ENCODE results near the gene PNKP.

Gene PNKP

DNA sequence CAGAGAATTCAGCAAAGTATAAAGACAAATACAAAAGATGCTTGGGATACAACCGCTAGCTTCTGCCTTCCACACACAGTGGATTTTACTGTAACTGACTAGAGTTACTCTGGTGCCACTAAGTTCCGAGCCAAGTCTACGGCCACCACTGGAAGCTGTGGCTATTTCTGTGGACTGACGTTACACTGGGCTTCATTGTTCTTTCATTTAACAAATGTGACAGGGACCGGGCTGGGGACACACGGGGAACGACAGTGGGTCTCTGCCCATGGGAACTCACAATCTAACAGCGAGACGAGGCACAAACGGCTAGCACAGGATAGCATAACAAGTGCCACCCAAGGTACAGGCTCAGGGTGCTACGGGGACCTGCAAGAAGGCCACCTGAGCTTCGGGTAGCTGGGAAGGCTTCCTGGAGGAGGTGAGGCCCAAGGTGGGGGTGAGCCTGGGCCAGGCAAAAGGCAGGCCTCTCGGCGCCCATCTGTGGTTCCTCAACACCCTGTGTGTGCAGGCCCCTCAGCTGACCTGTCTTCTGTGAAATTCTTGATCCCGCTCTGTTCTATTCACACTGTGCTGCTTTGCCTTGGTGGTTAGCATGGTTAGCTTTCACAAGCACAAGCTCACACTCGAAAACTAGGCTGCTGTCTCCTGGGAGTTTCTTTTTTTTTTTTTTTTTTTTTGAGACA lies 39.6 kb upstream of the PNKP start:
- H3K36me3 ChIP-seq (ENCODE audit: insufficient read depth, low read length), result peaks cover 56% of the 10 kb centered on the region; the same call in 1 of the 2 replicates

DNA sequence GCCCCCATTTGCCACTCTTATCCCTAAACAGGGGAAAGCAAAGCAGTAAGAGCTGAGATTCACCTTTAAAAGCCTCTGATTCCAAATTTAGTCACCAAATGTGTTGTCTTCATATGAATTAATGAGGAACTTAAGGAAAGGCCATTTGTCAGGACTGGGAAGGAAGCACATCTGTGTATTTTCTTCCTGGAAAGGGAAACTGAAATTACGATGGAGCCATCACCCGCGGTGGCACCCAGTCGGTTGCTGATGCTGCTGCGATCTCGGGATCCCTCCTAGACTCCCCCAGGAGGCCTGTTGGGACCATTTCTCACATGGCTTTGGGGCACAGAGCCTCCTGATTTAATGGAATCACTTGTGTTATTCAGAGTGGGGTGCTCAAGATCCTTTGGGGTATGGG lies 36.8 kb upstream of the PNKP start:
- Histone ChIP-seq H4K20me1 (ENCODE audit: insufficient read depth, low read length, poor library complexity, severe bottlenecking) (peaks cover 26% of the 10 kb centered on the region), H3K9ac (ENCODE audit: low read depth, low read length, poor library complexity, severe bottlenecking) (no peak overlapping the region), H3K4me3 (ENCODE audit: low read length, poor library complexity, severe bottlenecking) (no peak overlapping the region), H3K79me2 (ENCODE audit: insufficient read depth, low read length) (peaks cover 21% of the 10 kb centered on the region; the same call in 1 of the 2 replicates), H2AFZ (ENCODE audit: low read length) (no peak overlapping the region), H3K36me3 (ENCODE audit: insufficient read depth, low read length) (peaks cover 30% of the 10 kb centered on the region; the same call in 1 of the 2 replicates), H3K4me1 (ENCODE audit: insufficient read depth, low read length, poor library complexity, severe bottlenecking) (peaks cover 5% of the 10 kb centered on the region), H3K9me3 (ENCODE audit: insufficient read depth, low read depth, low read length) (no peaks in the 10 kb centered on the region), H3K4me2 (ENCODE audit: low read depth, low read length, poor library complexity, severe bottlenecking) (no peak overlapping the region), H3F3A (ENCODE audit: low read depth) (no peaks in the 10 kb centered on the region), H3K27me3 (ENCODE audit: insufficient read depth, low read length, poor library complexity, severe bottlenecking) (no peaks in the 10 kb centered on the region), H3K9me2 (replicated peaks; ENCODE audit: low read depth, low read length) (no peaks in the 10 kb centered on the region)
- TF ChIP-seq EZH2phosphoT487 (IDR thresholded peaks at IDR 0.05; ENCODE audit: borderline replicate concordance), result no peak
- TF ChIP-seq, protein P1, sequence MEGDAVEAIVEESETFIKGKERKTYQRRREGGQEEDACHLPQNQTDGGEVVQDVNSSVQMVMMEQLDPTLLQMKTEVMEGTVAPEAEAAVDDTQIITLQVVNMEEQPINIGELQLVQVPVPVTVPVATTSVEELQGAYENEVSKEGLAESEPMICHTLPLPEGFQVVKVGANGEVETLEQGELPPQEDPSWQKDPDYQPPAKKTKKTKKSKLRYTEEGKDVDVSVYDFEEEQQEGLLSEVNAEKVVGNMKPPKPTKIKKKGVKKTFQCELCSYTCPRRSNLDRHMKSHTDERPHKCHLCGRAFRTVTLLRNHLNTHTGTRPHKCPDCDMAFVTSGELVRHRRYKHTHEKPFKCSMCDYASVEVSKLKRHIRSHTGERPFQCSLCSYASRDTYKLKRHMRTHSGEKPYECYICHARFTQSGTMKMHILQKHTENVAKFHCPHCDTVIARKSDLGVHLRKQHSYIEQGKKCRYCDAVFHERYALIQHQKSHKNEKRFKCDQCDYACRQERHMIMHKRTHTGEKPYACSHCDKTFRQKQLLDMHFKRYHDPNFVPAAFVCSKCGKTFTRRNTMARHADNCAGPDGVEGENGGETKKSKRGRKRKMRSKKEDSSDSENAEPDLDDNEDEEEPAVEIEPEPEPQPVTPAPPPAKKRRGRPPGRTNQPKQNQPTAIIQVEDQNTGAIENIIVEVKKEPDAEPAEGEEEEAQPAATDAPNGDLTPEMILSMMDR (conservative IDR thresholded peaks at IDR 0.05; ENCODE audit: low read length), result no peak

More for the DNA sequence above, 39.6 kb upstream of the PNKP start:
- no peaks in the 10 kb centered on the region for H3K27me3 ChIP-seq (ENCODE audit: insufficient read depth, low read length, poor library complexity, severe bottlenecking)
- no peaks in the 10 kb centered on the region for H3K9me2 ChIP-seq (replicated peaks; ENCODE audit: low read depth, low read length)
- H4K20me1 ChIP-seq (ENCODE audit: insufficient read depth, low read length, poor library complexity, severe bottlenecking), result peaks cover 55% of the 10 kb centered on the region
- TF ChIP-seq, protein P1 (conservative IDR thresholded peaks at IDR 0.05; ENCODE audit: low read length), result no peak
- TF ChIP-seq EZH2phosphoT487 (IDR thresholded peaks at IDR 0.05; ENCODE audit: borderline replicate concordance), result no peak
- no peak overlapping the region for H2AFZ ChIP-seq (ENCODE audit: low read length)
- H3K4me2 ChIP-seq (ENCODE audit: low read depth, low read length, poor library complexity, severe bottlenecking), result no peak overlapping the region
- no peaks in the 10 kb centered on the region for H3K9me3 ChIP-seq (ENCODE audit: insufficient read depth, low read depth, low read length)
- peaks cover 11% of the 10 kb centered on the region for H3K4me1 ChIP-seq (ENCODE audit: insufficient read depth, low read length, poor library complexity, severe bottlenecking)
- no peak overlapping the region for H3K4me3 ChIP-seq (ENCODE audit: low read length, poor library complexity, severe bottlenecking)
- H3K9ac ChIP-seq (ENCODE audit: low read depth, low read length, poor library complexity, severe bottlenecking), result no peak overlapping the region
- H3K79me2 ChIP-seq (ENCODE audit: insufficient read depth, low read length), result peaks cover 43% of the 10 kb centered on the region; the same call in 1 of the 2 replicates
- no peaks in the 10 kb centered on the region for H3F3A ChIP-seq (ENCODE audit: low read depth)

DNA sequence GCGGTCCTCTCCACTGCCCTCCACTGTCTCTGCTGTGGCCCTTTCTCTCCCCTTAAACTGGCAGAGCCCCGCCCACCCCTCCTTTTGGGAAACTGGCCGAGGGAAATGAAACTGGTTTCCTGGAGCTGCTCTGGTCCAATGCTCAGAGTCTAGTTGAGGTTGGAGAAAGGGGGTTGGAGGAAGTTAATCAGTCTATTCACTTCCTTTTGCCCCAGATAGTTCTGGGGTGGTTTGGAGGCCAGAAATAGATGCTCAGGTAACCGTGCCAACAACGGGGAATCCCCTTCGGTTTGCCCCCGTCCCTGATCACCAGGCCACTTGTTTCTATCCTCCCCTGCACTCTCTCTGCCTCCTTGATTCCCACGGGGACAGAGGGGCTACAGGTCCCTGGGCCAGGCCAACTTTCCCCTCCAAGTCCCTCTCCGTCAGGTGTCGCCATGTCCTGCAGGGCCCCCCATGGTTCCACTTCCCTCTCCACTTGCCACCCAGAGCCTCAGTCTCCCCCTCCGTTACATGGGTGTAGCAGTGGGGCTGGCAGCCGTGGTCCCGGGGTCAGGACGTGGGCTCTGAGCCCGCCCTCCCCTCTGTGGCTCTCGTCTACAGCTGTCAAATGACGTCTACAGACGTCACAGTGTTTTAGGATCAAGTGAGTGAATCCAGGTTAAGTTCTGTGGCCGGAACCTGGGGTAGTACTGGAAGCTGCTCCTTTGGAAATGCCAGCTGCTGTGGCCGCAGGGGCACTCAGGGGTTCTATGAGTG lies 29.7 kb upstream of the PNKP start, which contains the start of gene IL4I1:
IL4I1 (minus strand) TSS at position 25 of the 759 bp plus-strand sequence. CDS start 727 bp downstream, outside the sequence.
- no peaks in the 10 kb centered on the region for H3K79me2 ChIP-seq (ENCODE audit: insufficient read depth, low read length)
- H3K4me2 ChIP-seq (ENCODE audit: low read depth, low read length, poor library complexity, severe bottlenecking), result peak within 1 kb of the TSS; percentile 85
- no peaks in the 10 kb centered on the region for H3K27me3 ChIP-seq (ENCODE audit: insufficient read depth, low read length, poor library complexity, severe bottlenecking)
- no peaks in the 10 kb centered on the region for H3K36me3 ChIP-seq (ENCODE audit: insufficient read depth, low read length)
- no peaks in the 10 kb centered on the region for H3K9me2 ChIP-seq (replicated peaks; ENCODE audit: low read depth, low read length)
- no peaks in the 10 kb centered on the region for H4K20me1 ChIP-seq (ENCODE audit: insufficient read depth, low read length, poor library complexity, severe bottlenecking)
- peak within 1 kb of the TSS; percentile 57 for H3K4me3 ChIP-seq (ENCODE audit: low read length, poor library complexity, severe bottlenecking)
- H3K9ac ChIP-seq (ENCODE audit: low read depth, low read length, poor library complexity, severe bottlenecking), result peak within 1 kb of the TSS; percentile 65
- H3K9me3 ChIP-seq (ENCODE audit: insufficient read depth, low read depth, low read length), result no peaks in the 10 kb centered on the region
- H3F3A ChIP-seq (ENCODE audit: low read depth), result no peaks in the 10 kb centered on the region
- peaks cover 27% of the 10 kb centered on the region for H3K4me1 ChIP-seq (ENCODE audit: insufficient read depth, low read length, poor library complexity, severe bottlenecking)
- no peak within 1 kb of the TSS; the same call in 1 of the 2 replicates for H2AFZ ChIP-seq (ENCODE audit: low read length)
- no peak for TF ChIP-seq EZH2phosphoT487 (IDR thresholded peaks at IDR 0.05; ENCODE audit: borderline replicate concordance)
- TF ChIP-seq, protein P1 (conservative IDR thresholded peaks at IDR 0.05; ENCODE audit: low read length), result no peak
